GM21576 (cell line): Measurements from ENCODE around the gene UGCG.
"Not testable (repeated sequence)": the region's sequence is repeated elsewhere in the genome, so short reads cannot be mapped to it uniquely, and the experiment has no call there.

Experiments
- ATAC-seq: cut with Tn5 transposase; IDR thresholded peaks from one replicate; pipeline ENCODE4 v1.9.1; 2021; ENCODE audit warnings: mild to moderate bottlenecking, moderate library complexity; ENCODE audit not compliant: unreplicated experiment

Gene UGCG

DNA sequence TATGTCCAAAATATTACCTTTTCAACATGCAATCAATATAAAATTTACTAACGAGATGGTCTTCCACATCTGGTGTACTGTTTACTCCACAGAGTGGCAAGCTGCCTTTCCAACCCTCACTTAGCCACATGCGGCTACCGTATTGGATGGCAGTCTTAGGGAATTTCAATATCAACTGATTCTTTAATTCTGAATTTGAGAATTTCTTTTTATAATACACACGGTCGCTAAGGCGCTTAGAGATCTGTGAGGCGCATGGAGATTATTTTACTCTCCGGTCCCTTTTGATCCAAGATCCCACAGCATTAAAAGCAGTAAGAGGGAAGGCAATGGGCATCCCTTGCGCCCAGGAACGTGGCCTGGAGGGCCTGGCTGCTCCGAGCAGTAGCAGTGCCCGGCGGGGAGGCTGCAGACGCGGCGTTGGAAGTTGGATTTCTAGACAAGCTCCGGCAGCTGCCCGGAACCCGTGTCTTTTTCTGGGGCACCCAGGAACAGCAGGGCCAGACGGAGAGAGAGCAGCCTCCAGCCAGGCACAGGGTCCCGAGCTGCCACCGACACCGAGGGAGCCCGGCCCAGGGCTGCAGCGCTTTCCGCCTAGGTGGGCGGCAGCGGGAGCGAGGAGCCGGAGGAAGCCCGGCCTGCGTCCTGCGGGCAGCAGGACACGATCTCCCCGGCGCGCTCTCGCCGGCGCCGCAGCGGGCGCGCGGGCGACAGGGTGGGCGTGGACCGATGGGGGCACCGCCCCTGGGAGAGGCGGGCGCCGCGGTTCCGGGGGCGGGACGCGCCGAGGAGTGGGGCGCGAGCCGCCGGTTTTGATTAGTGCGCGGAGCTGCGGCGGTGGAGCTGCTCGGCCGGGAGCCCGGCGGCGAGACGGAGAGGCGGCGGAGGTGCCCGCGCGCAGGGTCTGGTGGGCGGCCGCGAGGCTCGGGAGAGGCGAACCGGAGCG is at the start of gene UGCG:
Gene UGCG, plus strand, starts transcription at position 819 of the 946 bp plus-strand sequence. CDS start 402 bp downstream, outside the sequence.
- ATAC-seq, result peak; percentile 77

DNA sequence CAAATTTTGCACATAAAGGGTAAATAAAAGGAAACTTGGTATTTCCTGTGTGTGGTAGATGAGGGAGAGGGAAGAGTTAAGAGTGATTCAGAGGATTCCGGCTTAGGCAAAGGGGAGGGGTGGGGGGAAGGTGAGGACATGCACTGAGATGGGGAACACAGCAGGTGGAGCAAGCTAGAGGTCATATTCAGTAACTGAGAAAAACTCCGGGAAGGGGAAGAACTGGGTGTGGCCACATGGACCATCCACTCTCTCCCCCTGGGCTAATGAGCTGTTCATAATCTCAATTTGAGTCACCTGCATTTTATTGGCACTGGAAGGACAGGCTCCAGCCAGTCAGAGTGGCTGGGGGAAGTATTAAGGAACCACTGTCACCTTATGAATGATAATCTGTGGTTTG is 45.1 kb upstream of the UGCG start:
- no peak for ATAC-seq

DNA sequence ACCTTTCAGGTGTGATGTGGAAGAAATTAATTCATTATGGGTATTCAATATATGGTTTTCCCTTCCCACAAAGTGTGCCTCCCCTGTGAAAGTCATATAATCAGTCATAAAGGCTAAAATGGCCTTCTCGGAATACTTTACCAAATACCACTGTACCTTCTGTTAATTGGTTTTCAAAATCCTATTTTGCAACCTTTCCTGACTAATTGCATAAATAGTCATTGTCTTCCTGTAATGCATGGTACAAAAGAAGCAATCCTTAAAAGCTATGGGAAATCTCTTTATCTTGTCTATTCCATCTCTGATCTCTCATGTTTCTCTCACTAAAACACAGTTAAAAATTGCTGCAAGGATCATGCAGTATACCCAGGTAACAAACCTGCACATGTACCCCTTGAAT is 44.3 kb upstream of the UGCG start:
- ATAC-seq, result no peak

DNA sequence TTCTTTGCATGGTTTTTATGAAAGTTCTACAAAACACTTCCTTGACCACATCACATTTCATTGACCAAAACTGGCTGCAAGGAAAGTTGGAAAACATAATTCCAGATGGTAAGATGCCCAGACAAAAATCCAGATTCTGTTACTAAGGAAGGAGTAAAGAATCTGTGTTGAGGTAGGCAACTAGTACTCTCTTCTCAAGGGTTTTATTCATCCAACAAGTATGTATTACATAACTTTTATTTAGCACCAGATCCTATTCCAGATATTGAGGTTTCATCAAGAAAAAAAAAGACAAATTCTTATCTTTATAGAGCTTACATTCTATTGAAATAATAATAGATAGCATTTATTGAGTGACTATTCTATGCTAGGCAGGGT is 43.2 kb upstream of the UGCG start:
- ATAC-seq, result no peak

DNA sequence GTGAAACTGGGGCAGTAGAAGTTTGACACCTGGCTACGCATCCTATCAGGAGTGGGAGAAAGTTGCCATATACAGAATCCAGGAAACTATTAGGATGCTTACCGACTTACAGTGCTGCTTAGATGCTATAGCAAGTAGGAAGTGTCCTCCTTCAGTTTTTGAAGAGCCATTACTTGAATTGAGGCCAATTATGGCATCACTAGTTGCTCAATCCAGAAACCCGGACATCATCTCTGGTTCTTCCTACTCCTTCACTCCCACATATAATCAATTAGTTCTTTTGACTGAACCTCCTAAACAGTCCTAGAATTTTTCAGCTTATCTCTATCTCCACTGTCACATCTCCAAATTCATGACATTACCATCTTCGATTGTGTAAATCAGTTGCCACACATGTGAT is 41.8 kb upstream of the UGCG start:
- no peak for ATAC-seq

DNA sequence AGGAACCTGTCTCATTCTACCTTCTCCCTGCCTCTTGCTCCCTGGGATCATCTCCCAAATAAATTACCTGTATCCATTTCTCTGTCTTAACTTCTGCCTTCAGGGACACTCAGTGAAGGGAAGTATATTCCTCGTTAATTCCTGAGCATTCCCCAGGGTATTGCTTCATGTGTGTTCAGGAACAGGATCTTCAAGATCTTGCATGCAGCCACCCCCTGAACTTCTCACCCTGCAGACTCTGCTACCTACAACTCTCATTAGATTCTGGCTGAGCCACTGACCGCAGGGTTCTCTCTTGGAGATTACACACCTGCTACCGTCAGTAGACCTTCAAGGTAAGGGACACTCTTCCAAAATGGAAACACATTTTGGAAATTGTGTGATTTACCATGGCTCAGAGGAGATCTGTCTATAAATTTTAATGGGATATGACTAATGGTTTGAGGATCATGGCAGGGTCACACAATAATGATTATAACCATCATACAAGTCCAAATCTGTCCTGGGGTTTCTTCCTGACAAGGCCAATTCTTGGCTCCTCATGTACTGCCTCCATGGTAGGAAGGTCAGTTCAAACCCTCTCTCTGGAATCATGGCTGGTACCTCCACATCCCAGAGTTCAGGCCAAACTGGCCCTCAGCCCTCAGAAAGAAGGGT is 38.9 kb upstream of the UGCG start:
- ATAC-seq, result no peak

DNA sequence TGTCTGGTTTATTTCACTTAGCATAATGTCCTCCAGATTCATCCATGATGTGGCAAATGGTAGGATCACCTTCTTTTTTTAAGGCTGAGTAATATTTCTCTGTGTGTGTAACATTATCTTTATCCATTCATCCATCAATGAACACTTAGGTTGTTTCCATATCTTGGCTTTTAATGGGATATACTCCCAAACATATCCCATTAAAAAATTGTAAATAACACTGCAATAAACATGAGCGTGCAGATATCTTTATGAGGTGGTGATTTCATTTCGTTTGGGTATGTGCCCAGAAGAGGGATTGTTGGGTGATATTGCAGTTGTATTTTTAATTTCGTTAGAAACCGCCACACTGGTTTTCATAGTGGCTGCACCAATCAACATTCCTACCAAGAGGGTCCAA is 36.2 kb upstream of the UGCG start:
- no peak for ATAC-seq

DNA sequence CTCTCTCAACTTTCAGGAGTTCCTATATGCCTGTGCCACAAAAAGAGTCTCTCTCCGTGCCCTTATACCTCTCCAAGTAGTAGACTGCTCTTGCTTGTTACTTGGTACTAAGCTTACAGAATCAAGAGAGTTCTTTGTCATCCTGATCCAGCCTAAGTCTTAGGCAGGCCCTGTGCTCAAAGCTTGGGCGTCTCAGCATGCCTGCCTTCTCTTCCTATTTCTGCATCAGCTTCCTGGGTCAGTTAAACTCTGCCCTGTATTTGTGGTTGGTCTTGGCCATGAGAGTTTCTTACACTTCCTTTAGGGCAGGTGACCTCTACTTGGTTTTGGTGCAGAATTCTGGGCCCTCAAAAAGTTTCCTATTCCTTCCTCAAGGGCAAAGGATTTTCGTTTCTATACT is 33.0 kb upstream of the UGCG start:
- no peak for ATAC-seq

DNA sequence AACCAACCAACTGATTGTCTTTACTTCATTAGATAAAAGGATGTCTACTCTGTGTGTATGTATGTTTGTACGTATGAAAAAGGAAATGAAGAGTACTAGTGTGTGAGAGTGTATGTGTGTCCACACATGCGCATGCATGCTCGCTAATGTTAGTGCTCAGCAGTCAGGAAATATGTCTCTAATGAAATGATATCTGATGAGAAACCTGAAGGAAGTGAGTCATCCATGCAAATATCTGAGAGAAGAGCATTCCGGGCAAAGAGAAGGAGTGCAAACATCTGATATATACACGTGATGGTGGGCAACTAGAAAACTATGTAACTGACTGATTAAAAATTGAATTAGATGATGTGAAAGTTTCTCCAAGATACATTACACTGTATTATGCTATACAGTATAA is 29.6 kb upstream of the UGCG start:
- no peak for ATAC-seq

DNA sequence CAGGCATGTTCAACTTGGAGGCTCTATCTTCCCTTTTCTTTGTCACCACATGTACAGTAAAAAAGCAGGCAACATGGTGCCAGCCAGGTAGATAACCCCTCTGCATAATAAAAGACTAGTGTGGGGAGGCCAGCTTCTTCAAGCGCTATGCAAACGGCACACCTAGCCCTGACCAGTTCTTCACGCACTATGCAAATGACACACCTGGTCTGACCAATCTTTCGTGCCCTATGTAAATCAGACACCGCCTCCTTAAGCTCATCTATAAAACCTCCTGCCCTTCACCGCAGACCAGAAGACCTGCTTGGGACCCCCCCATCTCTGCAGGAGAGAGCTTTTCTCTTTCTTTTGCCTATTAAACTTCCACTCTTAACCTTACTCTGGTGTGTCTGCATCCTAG is 28.1 kb upstream of the UGCG start:
- no peak for ATAC-seq

DNA sequence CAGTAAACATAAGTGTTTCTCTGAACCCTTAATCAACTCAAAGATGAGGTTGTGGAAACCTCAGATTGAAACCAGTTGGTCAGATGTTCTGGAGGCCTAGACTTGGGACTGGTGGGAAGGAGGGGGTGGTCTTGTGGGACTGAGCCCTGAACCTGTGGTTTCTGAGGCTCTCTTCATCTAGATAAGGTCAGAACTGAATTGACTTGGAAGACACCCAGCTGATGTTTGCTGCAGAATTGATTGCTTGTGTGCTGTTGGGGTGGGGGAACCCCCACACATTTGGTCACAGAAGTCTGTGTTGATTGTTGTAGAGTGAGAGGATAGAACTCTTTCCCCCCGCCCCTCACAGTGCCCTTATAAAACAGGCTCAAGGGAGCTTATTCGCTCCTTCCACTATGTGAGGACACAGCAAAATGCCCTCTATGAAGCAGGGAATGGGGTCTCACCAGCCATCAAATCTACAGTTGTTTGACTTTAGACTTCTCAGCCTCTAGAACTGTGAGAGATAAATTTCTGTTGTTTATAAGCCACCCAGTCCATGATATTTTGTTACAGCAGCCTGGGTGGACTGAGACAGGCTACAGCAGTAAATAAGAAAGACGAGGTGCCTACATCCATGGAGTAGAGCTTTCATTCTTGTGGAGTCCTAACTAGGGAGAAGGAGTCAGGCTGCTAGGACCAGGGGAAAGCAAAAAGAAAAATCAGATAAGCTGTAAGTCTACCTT is 25.7 kb upstream of the UGCG start:
- ATAC-seq, result no peak

DNA sequence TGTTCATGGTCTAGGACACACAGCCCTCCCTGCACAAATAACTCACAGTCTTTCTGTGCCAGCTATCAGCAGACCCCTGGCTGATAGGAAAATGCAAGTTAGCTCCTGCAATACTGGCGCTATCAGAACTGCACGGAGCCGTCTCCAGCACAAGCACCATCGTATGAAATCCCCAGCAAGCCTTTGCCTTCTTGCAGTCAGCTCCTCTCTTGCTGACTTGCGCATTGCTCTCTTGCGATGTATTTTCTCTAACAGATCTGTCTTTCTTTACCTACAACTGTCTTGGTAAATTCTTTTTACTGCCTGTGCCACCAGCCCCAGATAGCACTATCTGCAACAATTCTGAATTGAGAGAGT is 25.1 kb upstream of the UGCG start:
- no peak for ATAC-seq

DNA sequence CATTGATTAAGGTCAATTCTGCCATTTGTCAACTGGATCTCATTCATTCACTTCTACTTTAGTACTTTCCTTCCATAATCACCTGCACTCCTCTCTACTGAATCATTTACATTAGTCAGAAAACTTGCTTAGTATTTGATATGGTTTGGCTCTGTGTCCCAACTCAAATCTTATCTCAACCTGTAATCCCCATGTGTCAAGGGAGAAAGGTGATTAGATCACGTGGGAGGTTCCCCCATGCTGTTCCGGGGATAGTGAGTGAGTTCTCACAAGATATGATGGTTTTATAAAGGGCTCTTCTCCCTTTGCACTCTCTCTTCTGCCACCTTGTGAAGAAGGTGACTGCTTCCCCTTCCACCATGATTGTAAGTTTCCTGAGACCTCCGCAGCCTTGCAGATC is 23.7 kb upstream of the UGCG start:
- no peak for ATAC-seq

DNA sequence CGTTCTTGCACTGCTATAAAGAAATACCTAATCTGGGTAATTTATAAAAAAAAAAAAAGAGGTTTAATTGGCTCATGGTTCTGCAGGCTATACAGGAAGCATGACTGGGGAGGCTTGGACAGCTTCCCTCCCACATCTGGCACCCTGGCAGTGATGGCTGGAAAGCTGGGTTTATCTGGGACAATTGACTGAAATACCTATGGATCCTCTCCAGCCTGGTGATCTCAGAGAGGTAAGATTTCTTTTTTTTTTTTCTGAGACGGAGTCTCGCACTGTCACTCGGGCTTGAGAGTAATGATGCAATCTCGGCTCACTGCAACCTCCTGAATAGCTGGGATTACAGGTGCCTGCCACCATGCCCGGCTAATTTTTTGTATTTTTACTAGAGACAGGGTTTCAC is 22.7 kb upstream of the UGCG start:
- ATAC-seq, result no peak

DNA sequence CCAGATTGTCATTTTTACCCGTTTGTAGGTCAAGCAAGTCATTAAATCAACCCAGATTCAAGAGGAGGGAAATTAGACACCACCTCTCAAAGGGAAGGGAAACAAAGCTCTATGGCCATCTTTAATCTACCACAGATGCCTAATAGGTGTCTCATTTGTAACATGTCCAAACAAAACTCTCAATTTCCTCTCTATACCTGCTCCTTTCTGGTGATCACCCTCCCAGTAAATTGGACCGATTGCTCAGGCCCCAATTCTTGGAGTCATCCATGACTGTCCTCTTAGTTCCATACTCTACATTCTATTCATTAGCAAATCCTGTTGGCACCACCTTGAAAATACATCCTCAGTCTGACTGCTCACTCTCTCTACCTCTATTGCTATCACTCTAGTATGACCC is 22.1 kb upstream of the UGCG start:
- no peak for ATAC-seq

DNA sequence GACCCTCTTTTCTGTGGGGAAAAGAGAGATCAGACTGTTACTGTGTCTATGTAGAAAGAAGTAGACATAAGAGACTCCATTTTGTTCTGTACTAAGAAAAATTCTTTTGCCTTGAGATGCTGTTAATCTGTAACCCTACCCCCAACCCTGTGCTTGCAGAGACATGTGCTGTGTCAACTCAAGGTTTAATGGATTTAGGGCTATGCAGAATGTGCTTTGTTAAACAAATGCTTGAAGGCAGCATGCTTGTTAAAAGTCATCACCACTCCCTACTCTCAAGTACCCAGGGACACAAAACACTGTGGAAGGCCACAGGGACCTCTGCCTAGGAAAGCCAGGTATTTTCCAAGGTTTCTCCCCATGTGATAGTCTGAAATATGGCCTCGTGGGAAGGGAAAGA is 21.3 kb upstream of the UGCG start:
- not testable (repeated sequence) for ATAC-seq

DNA sequence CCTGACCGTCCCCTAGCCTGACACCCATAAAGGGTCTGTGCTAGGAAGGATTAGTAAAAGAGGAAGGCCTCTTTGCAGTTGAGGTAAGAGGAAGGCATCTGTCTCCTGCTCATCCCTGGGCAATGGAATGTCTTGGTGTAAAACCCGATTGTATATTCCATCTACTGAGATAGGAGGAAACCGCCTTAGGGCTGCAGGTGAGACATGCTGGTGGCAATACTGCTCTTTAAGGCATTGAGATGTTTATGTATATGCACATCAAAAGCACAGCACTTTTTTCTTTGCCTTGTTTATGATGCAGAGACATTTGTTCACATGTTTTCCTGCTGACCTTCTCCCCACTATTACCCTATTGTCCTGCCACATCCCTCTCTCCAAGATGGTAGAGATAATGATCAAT is 20.9 kb upstream of the UGCG start:
- ATAC-seq, result not testable (repeated sequence)

DNA sequence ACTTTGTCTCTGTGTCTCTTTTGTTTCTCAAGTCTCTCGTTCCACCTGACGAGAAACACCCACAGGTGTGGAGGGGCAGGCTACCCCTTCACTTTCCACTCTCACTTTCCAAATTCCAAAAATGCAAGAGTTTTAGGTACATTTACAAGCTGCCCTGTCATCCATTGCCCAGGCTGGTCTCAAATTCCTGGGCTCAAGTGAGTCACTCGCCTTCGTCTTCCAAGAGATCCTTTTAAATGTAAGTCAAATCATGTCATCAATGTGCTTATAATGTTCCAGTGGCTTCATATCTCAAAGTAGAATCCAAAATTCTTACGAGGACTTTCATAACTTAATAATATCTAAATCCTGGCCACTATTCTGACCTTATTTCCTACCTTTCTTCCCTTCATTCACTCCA is 20.4 kb upstream of the UGCG start:
- ATAC-seq, result no peak

DNA sequence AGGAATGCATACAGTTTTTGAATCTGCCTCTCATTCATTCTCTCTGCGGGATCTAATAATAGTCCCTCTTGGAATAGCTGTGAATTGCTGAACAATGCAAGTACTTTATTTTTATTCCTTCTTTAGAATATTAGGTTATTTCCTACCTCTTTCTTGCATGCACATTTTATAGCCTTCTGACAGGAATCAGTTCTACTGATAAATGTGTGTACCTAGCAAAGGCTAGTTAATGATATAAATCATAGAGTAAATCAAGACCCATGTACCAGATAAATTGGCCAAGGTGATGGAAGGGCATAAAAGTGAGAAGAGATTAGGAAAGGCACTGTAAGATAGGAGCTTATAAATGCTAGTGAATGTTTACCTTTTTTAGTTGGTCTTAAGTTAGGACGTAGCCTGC is 19.2 kb upstream of the UGCG start:
- ATAC-seq, result no peak

DNA sequence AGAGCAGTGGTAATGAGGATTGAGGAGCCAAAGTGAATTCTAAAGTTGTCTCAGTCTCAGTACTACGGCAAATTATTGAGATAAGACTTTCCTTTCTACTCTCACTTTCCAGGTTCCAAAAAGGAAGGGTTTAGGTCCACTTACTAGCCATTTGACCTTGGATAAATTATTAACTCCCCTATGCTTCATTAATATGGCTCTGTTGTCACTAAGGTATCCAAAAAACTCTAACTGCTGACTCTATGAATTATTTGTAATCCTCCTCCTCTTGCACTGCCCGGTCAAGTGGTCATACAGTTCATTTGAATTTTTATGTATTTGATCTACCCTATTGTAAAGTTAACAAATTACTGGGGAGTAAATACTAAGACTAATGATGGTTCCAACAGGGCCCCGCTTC is 17.7 kb upstream of the UGCG start:
- no peak for ATAC-seq

DNA sequence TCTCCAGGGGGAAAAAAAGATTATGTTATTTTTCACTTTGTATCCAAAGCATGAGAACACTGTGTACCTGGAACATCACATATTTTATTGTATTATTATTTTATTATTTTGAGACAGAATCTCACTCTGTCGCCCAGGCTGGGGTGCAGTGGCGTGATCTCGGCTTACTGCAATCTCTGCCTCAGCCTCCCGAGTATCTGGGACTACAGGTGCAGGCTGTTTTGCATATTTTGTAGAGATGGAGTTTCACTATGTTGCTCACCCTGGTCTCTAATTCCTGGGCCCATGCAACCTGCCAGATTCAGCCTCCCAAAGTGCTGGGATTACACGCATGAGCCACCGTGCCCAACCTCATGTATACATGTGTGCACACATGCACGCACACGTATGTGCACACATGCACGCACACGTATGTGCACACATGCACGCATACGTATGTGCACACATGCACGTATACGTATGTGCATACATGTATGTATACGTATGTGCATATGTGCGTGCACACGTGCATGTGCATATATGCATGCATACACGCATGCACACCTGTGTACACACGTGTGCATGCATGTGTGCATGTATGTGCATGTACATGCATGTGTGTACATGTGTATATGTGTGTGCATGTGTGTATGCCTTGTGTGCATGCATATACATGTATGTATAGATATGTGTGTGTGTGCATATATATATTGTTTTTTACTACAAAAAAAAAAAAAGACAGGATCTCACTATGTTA is 9.5 kb upstream of the UGCG start:
- no peak for ATAC-seq
